Measurements from ENCODE around the gene LMO7.

- TF ChIP-seq, protein P1, sequence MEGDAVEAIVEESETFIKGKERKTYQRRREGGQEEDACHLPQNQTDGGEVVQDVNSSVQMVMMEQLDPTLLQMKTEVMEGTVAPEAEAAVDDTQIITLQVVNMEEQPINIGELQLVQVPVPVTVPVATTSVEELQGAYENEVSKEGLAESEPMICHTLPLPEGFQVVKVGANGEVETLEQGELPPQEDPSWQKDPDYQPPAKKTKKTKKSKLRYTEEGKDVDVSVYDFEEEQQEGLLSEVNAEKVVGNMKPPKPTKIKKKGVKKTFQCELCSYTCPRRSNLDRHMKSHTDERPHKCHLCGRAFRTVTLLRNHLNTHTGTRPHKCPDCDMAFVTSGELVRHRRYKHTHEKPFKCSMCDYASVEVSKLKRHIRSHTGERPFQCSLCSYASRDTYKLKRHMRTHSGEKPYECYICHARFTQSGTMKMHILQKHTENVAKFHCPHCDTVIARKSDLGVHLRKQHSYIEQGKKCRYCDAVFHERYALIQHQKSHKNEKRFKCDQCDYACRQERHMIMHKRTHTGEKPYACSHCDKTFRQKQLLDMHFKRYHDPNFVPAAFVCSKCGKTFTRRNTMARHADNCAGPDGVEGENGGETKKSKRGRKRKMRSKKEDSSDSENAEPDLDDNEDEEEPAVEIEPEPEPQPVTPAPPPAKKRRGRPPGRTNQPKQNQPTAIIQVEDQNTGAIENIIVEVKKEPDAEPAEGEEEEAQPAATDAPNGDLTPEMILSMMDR (IDR thresholded peaks at IDR 0.05; ENCODE audit: low read depth, low read length, missing input control), result no peak
- TF ChIP-seq REST (IDR thresholded peaks at IDR 0.05) (no peak), TAF1 (conservative IDR thresholded peaks at IDR 0.05) (no peak), RAD21 (IDR thresholded peaks at IDR 0.05) (no peak), NR2F2 (IDR thresholded peaks at IDR 0.05) (no peak), SP1 (IDR thresholded peaks at IDR 0.05) (no peak), ZBTB33 (IDR thresholded peaks at IDR 0.05) (no peak), MAX (IDR thresholded peaks at IDR 0.05) (no peak)
- TF ChIP-seq, protein P2, sequence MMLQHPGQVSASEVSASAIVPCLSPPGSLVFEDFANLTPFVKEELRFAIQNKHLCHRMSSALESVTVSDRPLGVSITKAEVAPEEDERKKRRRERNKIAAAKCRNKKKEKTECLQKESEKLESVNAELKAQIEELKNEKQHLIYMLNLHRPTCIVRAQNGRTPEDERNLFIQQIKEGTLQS (IDR thresholded peaks at IDR 0.05), result no peak
Observed at GRCh38 chr13:75643182-75643581, 7.1 kb downstream of the LMO7 start.
